ENCODE data around the gene DNM1. TPM values are rescaled to one million over a fixed set of nuclear protein-coding genes. Genes with fewer than 3 reads are reported as not detected.
A peak's percentile ranks its signal among the peaks of the same experiment; 100 is the strongest.

Gene DNM1
- total and polyA plus RNA-seq, 2 of the 8 experiments (the other 6 are each of a cell fraction or from before 2014, with no cell fraction given), result 34.3 to 62.7 TPM

GRCh38 chr9:128213746-128214497 lies 10.7 kb downstream of the DNM1 start:
- POLR2A ChIA-PET (ENCODE audit: partially characterized antibody), result interaction anchor here (1.3 to 2.7 kb wide), 5 partner anchors 10 to 339 kb away, joined by 3 to 7 read pairs (median 4); partner anchors contain the start of genes DNM1 and SPTAN1
- no peak overlapping the region for H2BK20ac ChIP-seq (ENCODE audit: low read length)
- no peak overlapping the region for H2BK15ac ChIP-seq (ENCODE audit: low read length)
- H3K79me1 ChIP-seq (ENCODE audit: low read depth, low read length), result no peaks in the 10 kb centered on the region; the same call in none of the 2 replicates
- CTCF ChIA-PET (ENCODE audit: partially characterized antibody), result interaction anchor here (1.0 to 1.8 kb wide), 3 partner anchors 11 to 43 kb away, joined by 4 to 6 read pairs (median 4); no protein-coding TSS in a partner anchor
- H3K27me3 ChIP-seq (replicated peaks in 1 of 4; ENCODE audit: control insufficient read depth in 3 of 4, extremely low read depth in 1 of 4, insufficient read depth in 3 of 4, low read length in 3 of 4), result no peaks in the 10 kb centered on the region
- no peaks in the 10 kb centered on the region for H3K9me3 ChIP-seq (ENCODE audit: insufficient read depth in 2 of 2, low read depth in 1 of 2, low read length in 1 of 2)
- FAIRE-seq (no peak), DNase-seq (ENCODE audit: low read depth in 1 of 2, low spot score in 2 of 2) (no peak)
- 93% methylated on average over 12 of the region's 12 CpGs; no CpG with 5 or more reads in 1 of the 2 experiments for WGBS, 2 experiments (ENCODE audit: extremely low coverage in 1 of 2, insufficient coverage in 1 of 2, insufficient read length in 1 of 2, insufficient replicate concordance in 2 of 2, low coverage in 1 of 2, low lambda C conversion rate in 2 of 2, missing lambda C conversion rate in 1 of 2)
- H3K56ac ChIP-seq (replicated peaks; ENCODE audit: insufficient read length, low read depth, low read length), result no peak overlapping the region
- H2BK12ac ChIP-seq (ENCODE audit: low read depth, low read length), result no peak overlapping the region
- no peak overlapping the region for H2BK120ac ChIP-seq (replicated peaks; ENCODE audit: low read depth, low read length)
- no peak overlapping the region for H4K8ac ChIP-seq (ENCODE audit: extremely low read depth, insufficient read depth, low read length)
- H2AK5ac ChIP-seq (ENCODE audit: low read depth, low read length), result no peak overlapping the region
- H3K18ac ChIP-seq (ENCODE audit: extremely low read depth, low read length), result no peak overlapping the region
- no peaks in the 10 kb centered on the region for H3K36me3 ChIP-seq (ENCODE audit: control insufficient read depth in 2 of 4, insufficient read depth in 4 of 4, low read length in 3 of 4)
- H3K4me2 ChIP-seq (ENCODE audit: insufficient read depth in 1 of 2, low read depth in 2 of 2, low read length in 2 of 2), result no peak overlapping the region
- H3K23me2 ChIP-seq (ENCODE audit: low read depth, low read length), result 0 out of 2 replicates have a peak, but pooled peaks cover 2% of the 10 kb centered on the region
- H3K9ac ChIP-seq (replicated peaks in 1 of 4; ENCODE audit: extremely low read depth in 1 of 4, low read depth in 3 of 4, low read length in 3 of 4), result no peak overlapping the region; a peak in 1 of 7 replicates
- H3K79me2 ChIP-seq (ENCODE audit: control insufficient read depth in 1 of 2, insufficient read depth in 2 of 2, low read length in 2 of 2), result no peaks in the 10 kb centered on the region; a peak in 1 of 4 replicates
- H4K20me1 ChIP-seq (replicated peaks in 1 of 2; ENCODE audit: control insufficient read depth in 1 of 2, insufficient read depth in 2 of 2, low read length in 2 of 2), result peaks cover 1 to 8% of the 10 kb centered on the region in 2 experiments
- TF ChIP-seq KDM1A (IDR thresholded peaks at IDR 0.05; ENCODE audit: borderline replicate concordance, low read length) (peak; percentile 64; the same call in 1 of the 2 replicates), POU5F1 (IDR thresholded peaks at IDR 0.05; ENCODE audit: low read depth, low read length) (no peak)
- no peak overlapping the region for H3K14ac ChIP-seq (ENCODE audit: insufficient read length)
- no peak overlapping the region for H4K5ac ChIP-seq (ENCODE audit: insufficient read length, low read depth, low read length)
- H2BK5ac ChIP-seq (ENCODE audit: low read depth, low read length), result no peak overlapping the region
- no peak overlapping the region for H2AFZ ChIP-seq (ENCODE audit: low read length)
- no peak overlapping the region for H3K4me3 ChIP-seq (ENCODE audit: extremely low read depth in 1 of 4, insufficient read depth in 2 of 4, low read depth in 3 of 4, low read length in 4 of 4)
- no peak overlapping the region for H3K27ac ChIP-seq (ENCODE audit: low read depth, low read length)
- no peak overlapping the region for H4K91ac ChIP-seq (replicated peaks; ENCODE audit: insufficient read length, low read length)
- no peak overlapping the region for H3K23ac ChIP-seq (ENCODE audit: insufficient read length)
- peaks cover 0 to 12% (median 5%) of the 10 kb centered on the region in 4 experiments; a peak in 5 of 7 replicates for H3K4me1 ChIP-seq (replicated peaks in 1 of 4; ENCODE audit: control insufficient read depth in 3 of 4, insufficient read depth in 4 of 4, low read length in 3 of 4)
- H3K4ac ChIP-seq (replicated peaks; ENCODE audit: insufficient read length, low read depth, low read length), result no peak overlapping the region
